ENCODE data around the gene TCOF1. TPM values are rescaled to one million over a fixed set of nuclear protein-coding genes. Genes with fewer than 3 reads are reported as not detected.

The TCOF1 gene
- total RNA-seq, 2 experiments from 2014 or later: 40.4 to 43.2 TPM

DNA sequence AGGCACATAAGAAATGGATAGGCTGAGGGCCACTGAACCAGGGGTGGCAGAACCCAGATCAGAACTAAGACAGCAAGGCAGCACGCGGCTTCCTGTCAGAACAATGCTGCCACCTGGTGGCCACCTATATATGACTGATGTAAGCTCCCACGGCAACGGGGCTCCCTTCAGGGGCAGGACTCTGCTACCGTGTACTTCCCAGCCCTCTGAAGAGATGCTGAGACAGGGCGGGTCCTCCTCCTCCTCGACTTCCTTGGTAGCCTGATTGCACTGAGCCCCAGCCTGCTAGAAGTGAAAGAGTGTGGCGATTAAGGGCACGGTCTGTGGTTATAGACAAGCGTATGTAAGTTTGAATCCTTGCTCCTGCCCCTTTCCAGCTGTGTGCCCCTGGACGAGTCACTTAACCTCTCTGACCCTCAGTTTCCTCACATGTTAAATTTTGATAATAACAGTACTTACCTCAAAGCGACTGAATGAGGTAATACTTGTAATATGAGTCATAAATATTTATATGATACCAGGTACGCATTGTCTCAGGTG lies 78.7 kb downstream of the TCOF1 start:
- H3K9me3 ChIP-seq (ENCODE audit: control insufficient read depth in 1 of 2, insufficient read depth in 1 of 2, low read length in 2 of 2): no peaks in the 10 kb centered on the region
- peak; percentile 99 for ATAC-seq (ENCODE audit: poor library complexity)
- peaks cover 9% of the 10 kb centered on the region for H3K4me1 ChIP-seq (ENCODE audit: insufficient read depth, low read length)
- H3K27ac ChIP-seq (ENCODE audit: low read depth in 1 of 2, low read length in 2 of 2): no peak overlapping the region
- Mint-ChIP-seq H3K27ac (peak overlapping the region; percentile 29), H3K27me3 (no peaks in the 10 kb centered on the region), H3K36me3 (ENCODE audit: low read depth) (peaks cover 4% of the 10 kb centered on the region), H3K4me1 (ENCODE audit: low read depth) (peaks cover 7% of the 10 kb centered on the region), H3K9me3 (no peaks in the 10 kb centered on the region), H3K4me3 (peak overlapping the region; percentile 42)
- H3K27me3 ChIP-seq (ENCODE audit: control insufficient read depth in 1 of 2, insufficient read depth in 2 of 2, low read length in 2 of 2): no peaks in the 10 kb centered on the region
- POLR2A ChIA-PET: interaction anchor here (0.7 to 2.1 kb wide), 4 partner anchors 13 to 468 kb away, joined by 4 to 8 read pairs (median 5); partner anchors contain the start of genes CD74 and ZNF300
- no peak overlapping the region for H3K4me3 ChIP-seq (ENCODE audit: low read length)
- TF ChIP-seq, protein P1, sequence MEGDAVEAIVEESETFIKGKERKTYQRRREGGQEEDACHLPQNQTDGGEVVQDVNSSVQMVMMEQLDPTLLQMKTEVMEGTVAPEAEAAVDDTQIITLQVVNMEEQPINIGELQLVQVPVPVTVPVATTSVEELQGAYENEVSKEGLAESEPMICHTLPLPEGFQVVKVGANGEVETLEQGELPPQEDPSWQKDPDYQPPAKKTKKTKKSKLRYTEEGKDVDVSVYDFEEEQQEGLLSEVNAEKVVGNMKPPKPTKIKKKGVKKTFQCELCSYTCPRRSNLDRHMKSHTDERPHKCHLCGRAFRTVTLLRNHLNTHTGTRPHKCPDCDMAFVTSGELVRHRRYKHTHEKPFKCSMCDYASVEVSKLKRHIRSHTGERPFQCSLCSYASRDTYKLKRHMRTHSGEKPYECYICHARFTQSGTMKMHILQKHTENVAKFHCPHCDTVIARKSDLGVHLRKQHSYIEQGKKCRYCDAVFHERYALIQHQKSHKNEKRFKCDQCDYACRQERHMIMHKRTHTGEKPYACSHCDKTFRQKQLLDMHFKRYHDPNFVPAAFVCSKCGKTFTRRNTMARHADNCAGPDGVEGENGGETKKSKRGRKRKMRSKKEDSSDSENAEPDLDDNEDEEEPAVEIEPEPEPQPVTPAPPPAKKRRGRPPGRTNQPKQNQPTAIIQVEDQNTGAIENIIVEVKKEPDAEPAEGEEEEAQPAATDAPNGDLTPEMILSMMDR (IDR thresholded peaks at IDR 0.05): peak; percentile 83
- intact Hi-C loops (cut with DNase I, micrococcal nuclease): loop anchor here (1.0 to 5.0 kb wide), 8 partner anchors 24 to 306 kb away; partner anchors contain the start of genes CD74 (in 2 of the 2) and TCOF1 (in 1 of the 2)
- peak; percentile 81 to 96 (median 90) for DNase-seq
- no peaks in the 10 kb centered on the region for H3K36me3 ChIP-seq (ENCODE audit: insufficient read depth, low read length)
- CTCF ChIA-PET: interaction anchor here (0.6 to 2.5 kb wide), 14 partner anchors 10 to 218 kb away, joined by 3 to 28 read pairs (median 4); partner anchors contain the start of genes CD74 and RPS14

DNA sequence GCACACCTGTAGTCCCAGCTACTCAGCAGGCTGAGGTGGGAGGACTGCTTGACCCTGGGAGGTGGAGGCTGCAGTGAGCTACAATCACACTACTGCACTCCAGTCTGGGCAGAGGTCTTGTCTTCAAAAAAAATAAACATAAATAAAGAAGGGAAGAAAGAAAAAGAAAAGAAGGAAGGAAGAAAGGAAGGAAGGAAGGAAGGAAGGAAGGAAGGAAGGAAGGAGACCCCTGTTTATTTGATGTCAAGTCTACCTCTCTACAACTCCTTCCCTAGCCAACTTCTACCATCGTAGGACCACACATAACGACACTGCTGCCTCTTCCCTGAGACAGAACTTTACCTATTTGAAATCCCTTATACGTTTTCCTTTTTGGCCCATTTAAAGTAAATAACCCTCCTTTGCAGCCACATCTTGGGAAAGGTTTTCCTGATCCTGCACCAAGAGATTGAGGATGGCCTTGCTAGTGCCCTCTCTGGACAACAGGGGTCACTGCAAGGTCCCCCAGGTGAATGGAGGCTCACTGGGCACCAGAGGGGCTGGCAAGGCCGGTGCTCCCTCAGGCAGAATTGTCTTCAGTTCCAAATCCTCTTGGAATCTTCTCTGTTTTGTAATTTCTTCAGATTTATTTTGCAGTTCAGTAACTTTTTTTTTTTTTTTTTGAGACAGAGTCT lies 81.5 kb downstream of the TCOF1 start:
- intact Hi-C loops (cut with DNase I, micrococcal nuclease): loop anchor here (5.0 kb wide), 3 partner anchors 82 to 222 kb away; partner anchors contain the start of gene TCOF1 (in 1 of the 2)
- Histone ChIP-seq H3K4me1 (ENCODE audit: insufficient read depth, low read length) (peaks cover 9% of the 10 kb centered on the region), H3K36me3 (ENCODE audit: insufficient read depth, low read length) (peaks cover 19% of the 10 kb centered on the region), H3K27ac (ENCODE audit: low read depth in 1 of 2, low read length in 2 of 2) (no peak overlapping the region), H3K4me3 (ENCODE audit: low read length) (no peak overlapping the region), H3K9me3 (ENCODE audit: control insufficient read depth in 1 of 2, insufficient read depth in 1 of 2, low read length in 2 of 2) (no peaks in the 10 kb centered on the region), H3K27me3 (ENCODE audit: control insufficient read depth in 1 of 2, insufficient read depth in 2 of 2, low read length in 2 of 2) (no peaks in the 10 kb centered on the region)
- POLR2A ChIA-PET: interaction anchor here (2.0 kb wide), 1 partner anchor 10 kb away, joined by 5 read pairs; the partner anchor contains the start of gene RPS14
- no peaks in the 10 kb centered on the region for H3K27me3 Mint-ChIP-seq
- H3K36me3 Mint-ChIP-seq (ENCODE audit: low read depth): peaks cover 27% of the 10 kb centered on the region
- H3K27ac Mint-ChIP-seq: no peak overlapping the region
- CTCF ChIA-PET: interaction anchor here (1.3 kb wide), 1 partner anchor 11 kb away, joined by 6 read pairs; no protein-coding TSS in a partner anchor
- TF ChIP-seq, protein P1 (IDR thresholded peaks at IDR 0.05): peak; percentile 24
- H3K4me3 Mint-ChIP-seq: no peak overlapping the region
- no peak for ATAC-seq (ENCODE audit: poor library complexity)
- H3K9me3 Mint-ChIP-seq: no peaks in the 10 kb centered on the region
- peaks cover 14% of the 10 kb centered on the region for H3K4me1 Mint-ChIP-seq (ENCODE audit: low read depth)
- peak in 3 of 14 experiments; percentile 12 to 46 (median 27) for DNase-seq

DNA sequence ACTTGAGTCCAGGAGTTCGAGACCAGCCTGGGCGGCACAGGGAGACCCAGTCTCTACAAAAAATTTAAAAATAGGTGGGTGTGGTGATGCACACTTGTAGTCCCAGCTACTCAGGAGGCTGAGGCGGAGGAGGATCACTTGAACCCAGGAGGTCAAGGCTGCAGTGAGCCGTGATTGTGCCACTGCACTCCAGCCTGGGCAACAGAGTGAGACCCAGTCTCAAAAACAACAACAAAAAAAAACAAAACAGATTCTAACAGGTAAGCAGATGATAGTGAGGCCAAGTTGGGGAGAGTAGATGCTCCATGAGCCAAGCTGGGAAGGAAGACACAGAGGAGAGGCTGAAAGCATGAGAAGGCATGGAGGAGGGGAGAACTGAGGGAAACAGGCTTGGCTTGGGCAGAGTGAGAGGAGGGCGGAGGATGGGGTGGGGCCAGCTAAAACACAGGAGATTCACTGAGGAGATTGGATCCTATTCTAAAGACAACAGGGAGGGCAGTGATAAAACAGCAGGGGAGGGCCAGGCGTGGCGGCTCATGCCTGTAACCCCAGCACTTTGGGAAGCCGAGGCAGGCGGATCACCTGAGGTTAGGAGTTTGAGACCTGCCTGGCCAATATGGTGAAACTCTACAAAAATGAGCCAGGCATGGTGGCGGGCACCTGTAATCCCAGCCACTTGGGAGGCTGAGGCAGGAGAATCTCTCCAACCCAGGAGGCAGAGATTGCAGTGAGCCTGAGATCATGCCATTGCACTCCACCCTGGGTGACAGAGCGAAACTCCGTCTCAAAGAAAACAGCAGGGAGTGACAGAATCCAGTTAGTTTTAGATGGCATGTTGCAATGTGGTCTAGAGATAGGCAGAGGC lies 83.7 kb downstream of the TCOF1 start:
- Histone ChIP-seq H3K4me3 (ENCODE audit: low read length) (no peak overlapping the region), H3K27ac (ENCODE audit: low read depth in 1 of 2, low read length in 2 of 2) (no peak overlapping the region), H3K4me1 (ENCODE audit: insufficient read depth, low read length) (peaks cover 10% of the 10 kb centered on the region), H3K27me3 (ENCODE audit: control insufficient read depth in 1 of 2, insufficient read depth in 2 of 2, low read length in 2 of 2) (no peaks in the 10 kb centered on the region), H3K9me3 (ENCODE audit: control insufficient read depth in 1 of 2, insufficient read depth in 1 of 2, low read length in 2 of 2) (no peaks in the 10 kb centered on the region), H3K36me3 (ENCODE audit: insufficient read depth, low read length) (peaks cover 41% of the 10 kb centered on the region)
- CTCF ChIA-PET: no interaction called here
- no peaks in the 10 kb centered on the region for H3K27me3 Mint-ChIP-seq
- POLR2A ChIA-PET: no interaction called here
- peaks cover 16% of the 10 kb centered on the region for H3K4me1 Mint-ChIP-seq (ENCODE audit: low read depth)
- H3K27ac Mint-ChIP-seq: no peak overlapping the region
- H3K36me3 Mint-ChIP-seq (ENCODE audit: low read depth): peaks cover 49% of the 10 kb centered on the region
- TF ChIP-seq, protein P1 (IDR thresholded peaks at IDR 0.05): no peak
- no peak for ATAC-seq (ENCODE audit: poor library complexity)
- no peaks in the 10 kb centered on the region for H3K9me3 Mint-ChIP-seq
- no peak overlapping the region for H3K4me3 Mint-ChIP-seq
- no peak for DNase-seq
- intact Hi-C loops (cut with DNase I, micrococcal nuclease): no loop called here
